HS-27A (cell line): Measurements from ENCODE around the gene NUCKS1.

Source experiments
- DNase-seq: peaks from one replicate; pipeline ENCODE4 v3.0.0-alpha.2; 2012; ENCODE audit warnings: low read depth, missing footprints

NUCKS1 gene

GRCh38 chr1:205668951-205669340, 81.0 kb downstream of the NUCKS1 start:
- no peak for DNase-seq

- no peak for DNase-seq
Measured at GRCh38 chr1:205667909-205668643, 81.9 kb downstream of the NUCKS1 start.

DNA sequence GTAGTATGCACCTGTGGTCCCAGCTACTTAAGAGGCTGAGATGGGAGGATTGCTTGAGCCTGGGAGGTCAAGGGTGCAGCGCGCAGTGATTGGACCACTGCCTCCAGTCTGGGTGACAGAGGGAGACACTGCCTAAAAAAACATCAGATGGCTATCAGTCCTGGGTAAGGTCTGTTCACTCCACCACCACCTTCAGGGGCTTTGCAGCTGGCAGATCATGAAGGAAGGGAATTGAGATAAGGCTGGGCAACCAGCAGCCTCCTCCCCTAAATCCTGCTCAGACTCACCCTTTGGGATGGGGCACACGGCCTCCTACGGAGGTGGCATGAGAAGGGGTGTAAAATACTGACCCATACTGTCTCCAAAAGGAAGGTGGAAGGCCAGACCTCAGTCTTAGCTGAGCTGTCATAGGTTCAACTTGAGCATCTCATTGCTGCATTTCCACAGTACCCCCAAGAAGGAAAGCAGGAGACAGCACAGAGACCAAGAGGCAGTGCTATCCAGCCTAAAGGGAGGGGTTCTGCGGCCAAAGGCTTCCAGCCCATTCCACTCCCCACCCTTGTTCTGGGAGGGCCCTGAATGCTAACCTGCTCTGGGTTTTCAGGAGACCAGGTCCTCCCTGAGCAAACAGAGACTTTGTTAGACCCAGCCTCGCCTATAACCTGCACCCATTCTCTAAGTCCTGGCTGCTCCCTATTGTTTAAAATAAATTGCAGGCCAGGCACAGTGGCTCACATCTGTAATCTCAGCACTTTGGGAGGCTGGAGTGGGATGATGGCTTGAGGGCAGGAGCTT, 83.4 kb downstream of the NUCKS1 start:
- DNase-seq: no peak

GRCh38 chr1:205665201-205666045, 84.6 kb downstream of the NUCKS1 start:
- DNase-seq: no peak

- DNase-seq: no peak
Measured at GRCh38 chr1:205664399-205665017, 85.5 kb downstream of the NUCKS1 start.

DNA sequence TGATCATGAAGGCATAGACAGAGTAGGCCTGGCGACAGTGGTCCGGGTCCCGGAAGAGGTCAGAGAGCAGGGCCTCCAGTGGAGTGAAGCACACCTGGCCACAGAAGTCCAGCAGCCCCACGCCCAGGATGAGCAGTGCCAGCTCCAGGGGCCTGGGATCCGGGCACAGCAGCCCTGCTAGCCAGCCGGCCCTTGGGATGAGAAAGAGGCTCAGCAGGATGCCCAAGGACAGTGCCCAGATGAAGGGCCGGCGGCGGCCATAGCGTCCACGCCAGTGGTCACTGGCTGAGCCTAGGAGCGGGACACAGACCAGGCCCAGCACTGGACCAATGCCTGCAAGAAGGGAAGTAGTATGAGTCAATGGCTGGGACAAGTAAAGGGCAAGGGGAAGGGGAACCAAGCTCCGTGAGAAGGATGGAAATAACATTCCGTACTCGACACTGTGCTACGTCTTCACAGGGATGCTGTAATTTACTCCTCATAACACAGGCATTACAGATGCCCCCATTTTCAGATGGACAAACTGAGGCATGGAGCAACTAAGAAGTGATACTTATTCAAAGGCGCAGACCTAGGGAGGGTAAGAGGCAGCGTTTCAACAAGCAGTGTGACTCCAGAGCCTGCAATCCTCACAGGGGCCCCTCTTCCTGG, 86.6 kb downstream of the NUCKS1 start:
- DNase-seq: no peak
